RPMI7951 (cell line): ENCODE data around the gene VPS11. TPM values are rescaled to one million over a fixed set of nuclear protein-coding genes. Genes with fewer than 3 reads are reported as not detected.
"Not testable (repeated sequence)": the region's sequence is repeated elsewhere in the genome, so short reads cannot be mapped to it uniquely, and the experiment has no call there.

Experiments
- DNase-seq: peaks from one replicate; pipeline ENCODE4 v3.0.0-alpha.2; 2012; ENCODE audit warnings: low read depth
- total RNA-seq: library from RNA; depleted of rRNA; stranded (reverse); fragments of >200 nt; shearing (Covaris generic); gene quantifications from 2 replicates; pipeline ENCODE4 v1.2.3, GENCODE V29; 2014; rRNA removed

VPS11 gene
- total RNA-seq = 19.1 and 24.6 TPM in 2 replicates

DNA sequence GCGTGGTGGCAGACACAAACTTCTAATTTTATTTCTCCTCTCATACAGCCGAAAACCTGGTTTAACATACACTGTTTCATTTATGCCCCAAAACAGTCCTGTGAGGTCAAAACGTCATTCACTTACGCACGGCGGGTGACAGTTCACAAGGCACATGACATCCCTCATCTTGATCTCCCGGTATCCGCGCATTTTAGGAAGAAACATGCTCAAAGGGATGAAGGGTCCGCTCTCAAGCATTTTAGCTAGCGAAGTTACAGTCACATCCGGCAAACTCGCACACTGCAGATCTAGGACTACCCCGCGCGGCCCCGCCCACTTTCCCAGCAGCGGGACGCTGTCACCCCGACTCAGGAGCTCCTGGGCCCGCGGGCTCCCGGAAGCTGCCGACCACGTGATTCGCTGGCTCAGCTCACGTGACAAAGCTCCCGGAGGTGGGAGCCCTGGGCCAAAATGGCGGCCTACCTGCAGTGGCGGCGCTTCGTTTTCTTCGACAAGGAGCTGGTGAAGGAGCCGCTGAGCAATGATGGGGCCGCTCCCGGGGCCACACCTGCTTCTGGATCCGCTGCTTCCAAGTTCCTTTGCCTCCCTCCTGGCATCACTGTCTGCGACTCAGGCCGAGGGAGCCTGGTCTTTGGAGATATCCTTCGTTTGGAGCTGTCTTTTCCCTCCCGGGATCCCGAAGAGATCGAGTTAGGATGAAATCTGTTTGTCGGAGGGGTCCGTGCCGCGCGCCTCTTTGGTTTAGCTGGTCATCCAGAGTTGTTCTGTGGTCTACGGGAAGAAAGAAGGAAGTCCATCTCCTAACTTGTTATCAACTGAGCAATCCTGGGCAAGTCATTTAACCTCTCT, at the start of gene VPS11:
VPS11 (plus strand) TSS at position 448 of the 852 bp plus-strand sequence; CDS start at position 454, 6 bp downstream.
- DNase-seq = peak; percentile 97

DNA sequence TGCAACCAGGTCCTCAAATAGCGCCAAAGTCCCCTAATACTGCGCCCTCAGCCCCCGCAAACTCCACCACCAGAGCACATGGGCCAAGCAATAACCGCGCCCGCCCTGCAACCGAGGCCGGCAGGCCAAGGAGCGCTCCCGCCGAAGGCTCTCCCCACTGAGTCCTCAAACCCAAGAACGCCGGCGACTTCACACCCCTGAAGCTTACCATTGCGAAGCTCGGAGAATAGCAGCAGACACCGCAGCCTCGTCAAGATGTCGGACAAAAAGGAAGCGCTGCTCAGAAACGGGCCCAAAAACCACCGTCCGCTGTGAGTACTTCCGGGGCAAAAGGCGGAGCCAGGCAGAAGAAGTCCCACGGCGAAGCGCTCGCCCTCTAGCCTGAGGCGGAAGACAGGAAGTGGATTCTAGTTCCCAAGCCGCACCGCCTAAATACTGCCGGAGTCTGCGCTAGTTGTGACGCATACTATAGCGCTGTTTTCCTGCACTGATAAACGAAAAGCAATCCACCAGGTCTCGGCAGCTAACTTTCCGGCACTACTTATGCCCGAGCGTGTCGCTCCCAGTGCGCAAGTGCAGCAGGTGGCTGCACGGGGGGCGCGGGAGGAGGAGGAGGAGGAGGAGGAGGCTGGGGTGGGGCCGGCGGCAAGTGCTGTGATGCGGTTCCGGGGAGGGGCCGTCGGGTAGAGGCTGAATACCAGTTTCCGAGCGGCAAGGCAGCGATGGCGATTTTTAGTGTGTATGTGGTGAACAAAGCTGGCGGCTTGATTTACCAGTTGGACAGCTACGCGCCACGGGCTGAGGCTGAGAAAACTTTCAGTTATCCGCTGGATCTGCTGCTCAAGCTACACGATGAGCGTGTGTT, 49.3 kb upstream of the VPS11 start, which contains the start of the genes RPS25 and TRAPPC4:
RPS25 (minus strand) TSS at position 270 of the 865 bp plus-strand sequence; CDS start at position 211, 59 bp downstream.
TRAPPC4 (plus strand) TSS at position 693 of the 865 bp plus-strand sequence; CDS start at position 723, 30 bp downstream.
- DNase-seq = peak; percentile 96

DNA sequence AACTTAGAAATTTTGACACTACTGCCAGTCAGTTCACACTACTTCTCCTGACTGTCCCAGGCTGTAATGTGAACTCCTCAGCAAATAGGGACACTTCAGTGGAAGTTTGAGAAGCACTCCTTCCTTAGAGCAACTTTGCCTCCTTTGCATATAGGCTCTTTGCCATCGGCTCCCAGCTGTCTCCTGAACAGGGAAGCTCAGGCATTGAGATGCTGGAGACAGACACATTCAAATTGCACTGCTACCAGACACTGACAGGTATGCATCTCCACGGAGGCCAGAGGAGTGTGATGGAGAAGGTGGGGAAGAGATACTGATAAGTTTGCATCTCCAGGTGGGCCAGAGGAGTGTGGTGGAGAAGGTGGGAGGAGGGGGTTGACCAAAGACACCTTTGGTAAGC, 47.6 kb upstream of the VPS11 start:
- no peak for DNase-seq

DNA sequence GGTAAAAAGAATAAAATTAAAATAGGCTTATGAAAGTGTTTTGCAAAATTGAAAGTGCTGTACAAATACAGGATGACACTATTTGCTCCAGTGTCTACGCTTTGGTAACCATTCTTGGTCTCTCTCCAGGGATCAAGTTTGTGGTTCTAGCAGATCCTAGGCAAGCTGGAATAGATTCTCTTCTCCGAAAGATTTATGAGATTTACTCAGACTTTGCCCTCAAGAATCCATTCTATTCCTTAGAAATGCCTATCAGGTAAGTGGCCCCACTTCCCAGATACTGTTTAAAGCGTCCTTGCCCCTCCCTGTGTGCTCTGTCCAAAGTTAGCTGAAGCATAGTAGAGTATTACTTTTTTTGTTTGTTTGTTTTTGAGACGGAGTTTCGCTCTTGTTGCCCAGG, 46.0 kb upstream of the VPS11 start:
- no peak for DNase-seq

DNA sequence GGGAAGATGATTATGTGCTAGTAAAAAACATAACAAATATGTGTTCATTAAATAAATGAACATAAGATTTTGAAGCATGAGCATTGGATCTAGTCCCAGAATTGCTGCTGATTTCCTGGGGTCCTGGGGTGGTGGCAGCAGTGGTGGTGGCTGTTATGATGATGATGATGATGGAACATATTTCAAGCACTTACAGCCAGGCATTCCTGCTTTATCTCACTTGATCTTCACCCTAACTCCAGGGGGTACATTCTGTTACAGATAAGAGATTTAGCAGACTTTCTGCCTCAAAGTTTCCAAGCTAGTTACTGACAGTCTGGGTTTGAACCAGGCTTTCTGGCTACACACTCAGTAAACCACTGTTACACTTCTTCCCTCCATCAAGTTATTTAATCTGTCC, 43.9 kb upstream of the VPS11 start:
- no peak for DNase-seq

- no peak for DNase-seq
These were observed 43.1 kb upstream of the VPS11 start for GRCh38 chr11:119024430-119025098.

GRCh38 chr11:119025099-119025473, 42.5 kb upstream of the VPS11 start:
- no peak for DNase-seq

- DNase-seq = no peak
These were observed 42.1 kb upstream of the VPS11 start for GRCh38 chr11:119025541-119025940.

- no peak for DNase-seq
These were observed 41.4 kb upstream of the VPS11 start for GRCh38 chr11:119025978-119026766.

DNA sequence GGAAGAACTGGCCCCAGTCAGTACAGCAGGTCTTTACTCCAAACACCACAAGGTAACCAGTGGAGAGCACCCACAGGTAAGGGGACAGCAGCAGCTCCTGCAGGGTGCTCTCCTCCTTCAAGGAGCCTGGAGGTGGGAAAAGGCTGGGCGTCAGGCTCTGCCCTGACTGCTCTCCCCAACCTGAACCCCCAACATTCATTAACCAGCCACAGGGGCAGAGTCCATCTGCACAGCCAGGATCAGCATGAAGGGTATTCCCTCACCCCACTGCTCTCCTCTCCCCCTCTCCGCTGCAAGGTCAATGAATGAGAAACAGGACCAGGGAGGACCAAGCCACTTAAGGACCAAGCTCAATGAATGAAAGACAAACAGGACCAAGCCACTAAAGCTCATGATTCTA, 40.6 kb upstream of the VPS11 start:
- no peak for DNase-seq

DNA sequence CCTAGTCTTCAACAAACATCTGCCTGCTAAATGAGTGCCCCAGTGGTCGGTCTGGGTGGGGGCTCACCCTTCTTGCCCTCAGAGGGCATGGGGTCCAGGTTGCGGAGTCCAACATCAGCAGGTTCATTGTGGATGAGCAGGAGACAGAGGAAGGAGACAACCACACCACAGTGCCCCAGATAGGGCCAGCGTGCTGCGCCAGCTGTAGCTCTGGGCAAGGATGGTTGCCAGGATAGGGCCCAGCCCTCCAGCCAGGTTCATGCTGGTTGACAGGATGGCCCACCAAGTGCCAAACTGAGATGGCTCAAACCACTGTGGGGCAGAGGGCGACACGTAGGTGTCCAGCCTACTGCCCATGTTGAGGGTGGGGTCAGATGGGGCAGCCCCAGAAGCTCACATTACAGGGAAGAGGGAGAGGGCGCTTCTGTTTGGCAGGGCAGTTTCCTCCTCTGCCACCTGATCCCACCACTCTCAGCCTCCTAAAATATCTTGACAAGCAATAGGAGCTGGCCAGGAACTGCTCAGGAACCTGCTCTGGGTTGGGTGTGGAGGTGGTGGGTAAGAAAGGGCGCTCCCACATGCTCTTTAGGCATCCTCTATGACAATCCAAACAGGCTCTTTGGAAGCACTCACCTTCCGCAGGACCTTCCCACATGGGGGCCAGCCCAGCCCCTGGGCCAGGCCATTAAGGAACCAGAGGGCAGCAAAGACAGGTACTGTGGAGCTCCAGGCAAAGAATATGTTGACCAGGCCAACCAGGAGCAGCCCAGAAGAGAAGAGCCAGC, 39.9 kb upstream of the VPS11 start:
- no peak for DNase-seq

DNA sequence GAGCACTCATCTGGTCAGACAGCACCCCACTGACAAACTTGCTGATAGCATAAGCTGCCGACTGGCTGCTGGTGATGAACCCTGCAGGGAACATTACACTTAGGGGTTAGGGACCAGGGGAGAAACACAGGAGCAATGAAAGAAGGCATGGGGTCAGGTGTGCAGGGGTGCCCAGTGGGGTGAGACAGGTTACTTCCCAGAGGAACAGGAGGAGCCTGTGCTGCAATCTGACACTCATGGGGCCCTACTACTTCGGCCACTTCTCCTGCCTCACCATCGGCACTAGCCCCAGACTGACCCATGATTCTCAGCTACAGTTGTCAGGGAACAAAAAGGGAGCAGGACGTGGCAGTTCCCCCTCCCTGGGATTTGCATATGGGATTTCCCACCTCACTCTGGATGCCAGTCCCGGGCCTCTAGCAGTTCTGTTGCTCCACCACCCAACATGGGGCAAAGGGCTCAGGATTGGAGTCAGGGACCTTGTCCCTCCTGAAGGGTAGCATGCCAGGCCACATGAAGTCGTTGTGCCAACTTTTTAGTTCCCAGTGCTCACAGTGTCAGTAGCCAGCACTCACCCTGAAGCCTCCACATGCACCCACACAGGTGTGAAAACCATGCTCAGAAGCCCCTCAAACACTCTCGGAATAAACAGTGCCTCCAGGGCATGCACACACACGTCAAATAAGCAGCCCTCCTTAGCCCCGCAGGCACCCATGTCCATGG, 39.1 kb upstream of the VPS11 start:
- DNase-seq = no peak

GRCh38 chr11:119029069-119029339, 38.6 kb upstream of the VPS11 start:
- DNase-seq = no peak

DNA sequence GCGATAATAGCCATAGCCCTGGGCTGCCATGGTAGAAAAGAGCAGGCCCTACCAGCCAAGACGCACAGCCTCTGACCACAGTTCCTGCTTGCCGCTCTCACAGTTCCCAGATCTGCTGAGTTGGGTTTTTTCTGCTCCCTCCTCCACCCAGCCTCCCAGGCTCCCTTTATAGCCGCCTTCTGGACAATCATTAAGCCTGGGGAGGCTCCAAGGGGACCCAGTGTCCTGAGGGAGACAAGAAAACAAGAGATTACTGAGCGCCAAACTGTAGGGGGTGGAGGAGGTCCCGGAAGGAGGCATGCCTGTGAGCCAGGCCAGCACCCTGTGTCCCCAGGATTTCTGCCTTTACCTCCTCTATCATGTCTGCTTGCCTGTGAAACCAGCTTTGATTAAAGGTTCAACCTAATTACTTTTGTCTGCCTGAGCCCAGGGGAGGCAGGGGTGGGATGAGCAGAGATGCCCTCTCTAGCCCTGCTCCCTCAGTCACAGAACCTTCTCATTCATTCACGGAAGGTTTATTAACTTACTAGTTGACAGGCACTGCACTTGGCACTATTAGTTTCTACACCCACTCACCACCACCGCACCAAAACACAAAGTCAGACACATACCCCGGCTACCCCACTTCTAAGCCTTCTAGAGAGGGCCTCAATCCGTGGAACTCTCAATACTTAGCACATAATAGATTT, 38.1 kb upstream of the VPS11 start:
- peak; percentile 8 for DNase-seq

GRCh38 chr11:119030029-119030328, 37.6 kb upstream of the VPS11 start:
- DNase-seq = no peak

- peak; percentile 95 for DNase-seq
These were observed 37.1 kb upstream of the VPS11 start, which contains the start of gene SLC37A4 for GRCh38 chr11:119030329-119031047. Gene SLC37A4, minus strand, starts transcription at chr11:119030877.

GRCh38 chr11:119031912-119032280, 35.7 kb upstream of the VPS11 start:
- no peak for DNase-seq

DNA sequence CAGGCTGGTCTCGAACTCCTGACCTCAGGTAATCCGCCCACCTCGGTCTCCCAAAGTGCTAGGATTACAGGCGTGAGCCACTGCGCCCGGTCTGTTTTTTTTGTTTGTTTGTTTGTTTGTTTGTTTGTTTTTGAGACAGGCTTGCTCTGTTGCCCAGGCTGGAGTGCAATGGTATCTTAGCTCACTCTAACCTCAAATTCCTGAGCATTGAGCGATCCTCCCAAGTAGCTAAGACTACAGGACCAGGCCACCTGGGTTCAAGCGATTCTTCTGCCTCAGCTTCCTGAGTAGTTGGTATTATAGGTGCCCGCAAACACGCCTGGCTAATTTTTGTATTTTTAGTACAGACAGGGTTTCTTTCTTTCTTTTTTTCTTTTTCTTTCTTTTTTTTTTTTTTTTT, 34.2 kb upstream of the VPS11 start:
- DNase-seq = not testable (repeated sequence)

DNA sequence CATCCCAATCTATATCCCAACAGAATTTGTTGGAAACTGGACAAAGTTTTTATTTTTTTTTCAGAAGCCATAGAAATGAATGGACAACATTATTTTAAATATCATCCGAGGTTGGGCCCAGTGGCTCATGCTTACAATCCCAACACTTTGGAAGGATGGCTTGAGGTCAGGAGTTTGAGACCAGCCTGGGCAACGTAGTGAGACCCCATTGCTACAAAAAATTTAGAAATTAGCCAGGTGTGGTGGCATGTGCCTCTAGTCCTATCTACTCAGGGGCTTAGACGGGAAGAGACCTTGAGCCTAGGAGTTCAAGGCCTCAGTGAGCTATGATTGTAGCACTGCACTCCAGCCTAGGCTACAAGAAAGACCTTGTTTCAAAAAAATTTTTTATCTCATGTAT, 32.8 kb upstream of the VPS11 start:
- no peak for DNase-seq
